Measurements from ENCODE around the gene TSHZ1. TPM values are rescaled to one million over a fixed set of nuclear protein-coding genes. Genes with fewer than 3 reads are reported as not detected.

The TSHZ1 gene
- total and polyA plus RNA-seq, 2 experiments from 2014 or later: 0.23 to 0.38 TPM

DNA sequence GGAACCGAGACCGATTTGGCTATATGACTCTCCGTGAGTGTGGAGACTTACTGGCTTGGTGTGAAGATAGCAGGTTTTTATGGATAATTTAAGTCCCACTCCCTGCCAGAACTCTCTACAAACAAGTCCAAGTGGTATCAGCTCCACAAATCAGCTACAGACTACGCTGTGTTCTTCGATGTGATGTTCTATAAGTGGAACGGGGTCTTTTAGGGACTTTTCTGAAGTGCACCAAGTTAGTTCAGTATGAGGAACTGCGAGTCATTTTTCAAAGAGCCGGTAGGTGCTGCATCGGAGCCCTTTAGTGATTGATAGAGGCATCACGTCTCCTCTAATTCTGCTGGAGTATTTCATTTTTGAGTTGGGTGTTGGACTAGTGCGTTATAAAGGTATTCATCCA lies 107.1 kb downstream of the TSHZ1 start:
- Histone ChIP-seq H3K36me3 (ENCODE audit: insufficient read depth) (no peaks in the 10 kb centered on the region), H3K79me2 (replicated peaks; ENCODE audit: insufficient read depth) (no peaks in the 10 kb centered on the region), H4K20me1 (replicated peaks; ENCODE audit: insufficient read depth) (no peaks in the 10 kb centered on the region), H2AFZ (no peak overlapping the region), H3K9me2 (ENCODE audit: insufficient read depth) (no peaks in the 10 kb centered on the region), H3K4me2 (no peak overlapping the region), H3K4me1 (ENCODE audit: insufficient read depth) (no peaks in the 10 kb centered on the region), H3K27ac (ENCODE audit: low read depth) (no peak overlapping the region), H3K27me3 (ENCODE audit: insufficient read depth) (no peaks in the 10 kb centered on the region), H3F3A (replicated peaks; ENCODE audit: low read depth) (no peaks in the 10 kb centered on the region), H3K4me3 (no peak overlapping the region)
- DNase-seq (ENCODE audit: low spot score) (no peak), ATAC-seq (no peak)
- H3K27ac Mint-ChIP-seq: no peak overlapping the region
- no peak overlapping the region for H3K4me3 Mint-ChIP-seq
- TF ChIP-seq ZNF114 (CRISPR knock-in tag; IDR thresholded peaks at IDR 0.05) (no peak), EZH2phosphoT487 (IDR thresholded peaks at IDR 0.05; ENCODE audit: unreplicated experiment) (no peak), POLR2AphosphoS5 (IDR thresholded peaks at IDR 0.05; ENCODE audit: low read depth) (no peak), NANOG (IDR thresholded peaks at IDR 0.05; ENCODE audit: borderline replicate concordance) (no peak), EZH2 (IDR thresholded peaks at IDR 0.05; ENCODE audit: low read depth, unreplicated experiment) (no peak), ZNF331 (CRISPR knock-in tag; IDR thresholded peaks at IDR 0.05; ENCODE audit: low read depth) (no peak), STAT1 (IDR thresholded peaks at IDR 0.05; ENCODE audit: unreplicated experiment) (no peak), JUNB (IDR thresholded peaks at IDR 0.05; ENCODE audit: unreplicated experiment) (no peak), CREB1 (CRISPR knock-in tag; IDR thresholded peaks at IDR 0.05; ENCODE audit: low read depth) (no peak)
- TF ChIP-seq, protein P1, sequence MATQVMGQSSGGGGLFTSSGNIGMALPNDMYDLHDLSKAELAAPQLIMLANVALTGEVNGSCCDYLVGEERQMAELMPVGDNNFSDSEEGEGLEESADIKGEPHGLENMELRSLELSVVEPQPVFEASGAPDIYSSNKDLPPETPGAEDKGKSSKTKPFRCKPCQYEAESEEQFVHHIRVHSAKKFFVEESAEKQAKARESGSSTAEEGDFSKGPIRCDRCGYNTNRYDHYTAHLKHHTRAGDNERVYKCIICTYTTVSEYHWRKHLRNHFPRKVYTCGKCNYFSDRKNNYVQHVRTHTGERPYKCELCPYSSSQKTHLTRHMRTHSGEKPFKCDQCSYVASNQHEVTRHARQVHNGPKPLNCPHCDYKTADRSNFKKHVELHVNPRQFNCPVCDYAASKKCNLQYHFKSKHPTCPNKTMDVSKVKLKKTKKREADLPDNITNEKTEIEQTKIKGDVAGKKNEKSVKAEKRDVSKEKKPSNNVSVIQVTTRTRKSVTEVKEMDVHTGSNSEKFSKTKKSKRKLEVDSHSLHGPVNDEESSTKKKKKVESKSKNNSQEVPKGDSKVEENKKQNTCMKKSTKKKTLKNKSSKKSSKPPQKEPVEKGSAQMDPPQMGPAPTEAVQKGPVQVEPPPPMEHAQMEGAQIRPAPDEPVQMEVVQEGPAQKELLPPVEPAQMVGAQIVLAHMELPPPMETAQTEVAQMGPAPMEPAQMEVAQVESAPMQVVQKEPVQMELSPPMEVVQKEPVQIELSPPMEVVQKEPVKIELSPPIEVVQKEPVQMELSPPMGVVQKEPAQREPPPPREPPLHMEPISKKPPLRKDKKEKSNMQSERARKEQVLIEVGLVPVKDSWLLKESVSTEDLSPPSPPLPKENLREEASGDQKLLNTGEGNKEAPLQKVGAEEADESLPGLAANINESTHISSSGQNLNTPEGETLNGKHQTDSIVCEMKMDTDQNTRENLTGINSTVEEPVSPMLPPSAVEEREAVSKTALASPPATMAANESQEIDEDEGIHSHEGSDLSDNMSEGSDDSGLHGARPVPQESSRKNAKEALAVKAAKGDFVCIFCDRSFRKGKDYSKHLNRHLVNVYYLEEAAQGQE (IDR thresholded peaks at IDR 0.05; ENCODE audit: unreplicated experiment): no peak
- TF ChIP-seq, protein P2, sequence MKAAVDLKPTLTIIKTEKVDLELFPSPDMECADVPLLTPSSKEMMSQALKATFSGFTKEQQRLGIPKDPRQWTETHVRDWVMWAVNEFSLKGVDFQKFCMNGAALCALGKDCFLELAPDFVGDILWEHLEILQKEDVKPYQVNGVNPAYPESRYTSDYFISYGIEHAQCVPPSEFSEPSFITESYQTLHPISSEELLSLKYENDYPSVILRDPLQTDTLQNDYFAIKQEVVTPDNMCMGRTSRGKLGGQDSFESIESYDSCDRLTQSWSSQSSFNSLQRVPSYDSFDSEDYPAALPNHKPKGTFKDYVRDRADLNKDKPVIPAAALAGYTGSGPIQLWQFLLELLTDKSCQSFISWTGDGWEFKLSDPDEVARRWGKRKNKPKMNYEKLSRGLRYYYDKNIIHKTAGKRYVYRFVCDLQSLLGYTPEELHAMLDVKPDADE (IDR thresholded peaks at IDR 0.05): no peak
- TF ChIP-seq, protein P3, sequence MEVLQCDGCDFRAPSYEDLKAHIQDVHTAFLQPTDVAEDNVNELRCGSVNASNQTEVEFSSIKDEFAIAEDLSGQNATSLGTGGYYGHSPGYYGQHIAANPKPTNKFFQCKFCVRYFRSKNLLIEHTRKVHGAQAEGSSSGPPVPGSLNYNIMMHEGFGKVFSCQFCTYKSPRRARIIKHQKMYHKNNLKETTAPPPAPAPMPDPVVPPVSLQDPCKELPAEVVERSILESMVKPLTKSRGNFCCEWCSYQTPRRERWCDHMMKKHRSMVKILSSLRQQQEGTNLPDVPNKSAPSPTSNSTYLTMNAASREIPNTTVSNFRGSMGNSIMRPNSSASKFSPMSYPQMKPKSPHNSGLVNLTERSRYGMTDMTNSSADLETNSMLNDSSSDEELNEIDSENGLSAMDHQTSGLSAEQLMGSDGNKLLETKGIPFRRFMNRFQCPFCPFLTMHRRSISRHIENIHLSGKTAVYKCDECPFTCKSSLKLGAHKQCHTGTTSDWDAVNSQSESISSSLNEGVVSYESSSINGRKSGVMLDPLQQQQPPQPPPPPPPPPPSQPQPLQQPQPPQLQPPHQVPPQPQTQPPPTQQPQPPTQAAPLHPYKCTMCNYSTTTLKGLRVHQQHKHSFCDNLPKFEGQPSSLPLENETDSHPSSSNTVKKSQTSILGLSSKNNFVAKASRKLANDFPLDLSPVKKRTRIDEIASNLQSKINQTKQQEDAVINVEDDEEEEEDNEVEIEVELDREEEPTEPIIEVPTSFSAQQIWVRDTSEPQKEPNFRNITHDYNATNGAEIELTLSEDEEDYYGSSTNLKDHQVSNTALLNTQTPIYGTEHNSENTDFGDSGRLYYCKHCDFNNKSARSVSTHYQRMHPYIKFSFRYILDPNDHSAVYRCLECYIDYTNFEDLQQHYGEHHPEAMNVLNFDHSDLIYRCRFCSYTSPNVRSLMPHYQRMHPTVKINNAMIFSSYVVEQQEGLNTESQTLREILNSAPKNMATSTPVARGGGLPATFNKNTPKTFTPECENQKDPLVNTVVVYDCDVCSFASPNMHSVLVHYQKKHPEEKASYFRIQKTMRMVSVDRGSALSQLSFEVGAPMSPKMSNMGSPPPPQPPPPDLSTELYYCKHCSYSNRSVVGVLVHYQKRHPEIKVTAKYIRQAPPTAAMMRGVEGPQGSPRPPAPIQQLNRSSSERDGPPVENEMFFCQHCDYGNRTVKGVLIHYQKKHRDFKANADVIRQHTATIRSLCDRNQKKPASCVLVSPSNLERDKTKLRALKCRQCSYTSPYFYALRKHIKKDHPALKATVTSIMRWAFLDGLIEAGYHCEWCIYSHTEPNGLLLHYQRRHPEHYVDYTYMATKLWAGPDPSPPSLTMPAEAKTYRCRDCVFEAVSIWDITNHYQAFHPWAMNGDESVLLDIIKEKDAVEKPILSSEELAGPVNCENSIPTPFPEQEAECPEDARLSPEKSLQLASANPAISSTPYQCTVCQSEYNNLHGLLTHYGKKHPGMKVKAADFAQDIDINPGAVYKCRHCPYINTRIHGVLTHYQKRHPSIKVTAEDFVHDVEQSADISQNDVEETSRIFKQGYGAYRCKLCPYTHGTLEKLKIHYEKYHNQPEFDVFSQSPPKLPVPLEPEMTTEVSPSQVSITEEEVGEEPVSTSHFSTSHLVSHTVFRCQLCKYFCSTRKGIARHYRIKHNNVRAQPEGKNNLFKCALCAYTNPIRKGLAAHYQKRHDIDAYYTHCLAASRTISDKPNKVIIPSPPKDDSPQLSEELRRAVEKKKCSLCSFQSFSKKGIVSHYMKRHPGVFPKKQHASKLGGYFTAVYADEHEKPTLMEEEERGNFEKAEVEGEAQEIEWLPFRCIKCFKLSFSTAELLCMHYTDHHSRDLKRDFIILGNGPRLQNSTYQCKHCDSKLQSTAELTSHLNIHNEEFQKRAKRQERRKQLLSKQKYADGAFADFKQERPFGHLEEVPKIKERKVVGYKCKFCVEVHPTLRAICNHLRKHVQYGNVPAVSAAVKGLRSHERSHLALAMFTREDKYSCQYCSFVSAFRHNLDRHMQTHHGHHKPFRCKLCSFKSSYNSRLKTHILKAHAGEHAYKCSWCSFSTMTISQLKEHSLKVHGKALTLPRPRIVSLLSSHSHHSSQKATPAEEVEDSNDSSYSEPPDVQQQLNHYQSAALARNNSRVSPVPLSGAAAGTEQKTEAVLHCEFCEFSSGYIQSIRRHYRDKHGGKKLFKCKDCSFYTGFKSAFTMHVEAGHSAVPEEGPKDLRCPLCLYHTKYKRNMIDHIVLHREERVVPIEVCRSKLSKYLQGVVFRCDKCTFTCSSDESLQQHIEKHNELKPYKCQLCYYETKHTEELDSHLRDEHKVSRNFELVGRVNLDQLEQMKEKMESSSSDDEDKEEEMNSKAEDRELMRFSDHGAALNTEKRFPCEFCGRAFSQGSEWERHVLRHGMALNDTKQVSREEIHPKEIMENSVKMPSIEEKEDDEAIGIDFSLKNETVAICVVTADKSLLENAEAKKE (CRISPR knock-in tag; IDR thresholded peaks at IDR 0.05): no peak
- TF ChIP-seq, protein P4, sequence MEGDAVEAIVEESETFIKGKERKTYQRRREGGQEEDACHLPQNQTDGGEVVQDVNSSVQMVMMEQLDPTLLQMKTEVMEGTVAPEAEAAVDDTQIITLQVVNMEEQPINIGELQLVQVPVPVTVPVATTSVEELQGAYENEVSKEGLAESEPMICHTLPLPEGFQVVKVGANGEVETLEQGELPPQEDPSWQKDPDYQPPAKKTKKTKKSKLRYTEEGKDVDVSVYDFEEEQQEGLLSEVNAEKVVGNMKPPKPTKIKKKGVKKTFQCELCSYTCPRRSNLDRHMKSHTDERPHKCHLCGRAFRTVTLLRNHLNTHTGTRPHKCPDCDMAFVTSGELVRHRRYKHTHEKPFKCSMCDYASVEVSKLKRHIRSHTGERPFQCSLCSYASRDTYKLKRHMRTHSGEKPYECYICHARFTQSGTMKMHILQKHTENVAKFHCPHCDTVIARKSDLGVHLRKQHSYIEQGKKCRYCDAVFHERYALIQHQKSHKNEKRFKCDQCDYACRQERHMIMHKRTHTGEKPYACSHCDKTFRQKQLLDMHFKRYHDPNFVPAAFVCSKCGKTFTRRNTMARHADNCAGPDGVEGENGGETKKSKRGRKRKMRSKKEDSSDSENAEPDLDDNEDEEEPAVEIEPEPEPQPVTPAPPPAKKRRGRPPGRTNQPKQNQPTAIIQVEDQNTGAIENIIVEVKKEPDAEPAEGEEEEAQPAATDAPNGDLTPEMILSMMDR (conservative IDR thresholded peaks at IDR 0.05; ENCODE audit: low read depth in 2 of 2): no peak
- H3K36me3 Mint-ChIP-seq (ENCODE audit: low read depth): no peaks in the 10 kb centered on the region
- H3K27me3 Mint-ChIP-seq (ENCODE audit: insufficient read depth, low read depth, poor library complexity): peaks cover 2% of the 10 kb centered on the region
- H3K9me3 Mint-ChIP-seq: no peaks in the 10 kb centered on the region
- H3K4me1 Mint-ChIP-seq: no peaks in the 10 kb centered on the region

All from GM23338 (cell line).